Neural crest cell (in vitro differentiated cells): ENCODE data around the gene UBC. TPM values are rescaled to one million over a fixed set of nuclear protein-coding genes. Genes with fewer than 3 reads are reported as not detected.
A peak's percentile ranks its signal among the peaks of the same experiment; 100 is the strongest.
"Not testable (repeated sequence)": the region's sequence is repeated elsewhere in the genome, so short reads cannot be mapped to it uniquely, and the experiment has no call there.

ENCODE experiments used
- DNase-seq: peaks from one replicate; pipeline ENCODE4 v3.0.0; 2021; ENCODE audit warnings: low read depth, mixed read lengths, low spot score
- H3K27ac Mint-ChIP-seq: one replicate; pipeline ENCODE4 v1.8.0; 2021; ENCODE audit warnings: mild to moderate bottlenecking, mixed read lengths; ENCODE audit not compliant: unreplicated experiment
- H3K27me3 Mint-ChIP-seq: 2 replicates; pipeline ENCODE4 v1.8.0; 2021; ENCODE audit warnings: low read depth, mild to moderate bottlenecking, mixed read lengths
- H3K36me3 Mint-ChIP-seq: 2 replicates; pipeline ENCODE4 v1.8.0; 2021; ENCODE audit warnings: low read depth, mild to moderate bottlenecking, mixed read lengths
- H3K4me1 Mint-ChIP-seq: 2 replicates; pipeline ENCODE4 v1.8.0; 2021; ENCODE audit warnings: mixed read lengths
- H3K4me3 Mint-ChIP-seq: one replicate; pipeline ENCODE4 v1.8.0; 2021; ENCODE audit warnings: mild to moderate bottlenecking, mixed read lengths
- H3K9me3 Mint-ChIP-seq: 2 replicates; pipeline ENCODE4 v1.8.0; 2021; ENCODE audit warnings: mixed read lengths
- total RNA-seq: library from RNA; stranded (reverse); gene quantifications from 2 replicates; pipeline ENCODE4 v1.2.1, GENCODE V29; 2021
- TF ChIP-seq, protein P1 (sequence below): fragments of 200-600 bp; sonication (generic); conservative IDR thresholded peaks from 2 replicates; pipeline ENCODE4 v1.5.0; 2021; ENCODE audit warnings: antibody characterized with exemption, mild to moderate bottlenecking

The UBC gene
- total RNA-seq, 1 donor from 2014 or later = 687 TPM

DNA sequence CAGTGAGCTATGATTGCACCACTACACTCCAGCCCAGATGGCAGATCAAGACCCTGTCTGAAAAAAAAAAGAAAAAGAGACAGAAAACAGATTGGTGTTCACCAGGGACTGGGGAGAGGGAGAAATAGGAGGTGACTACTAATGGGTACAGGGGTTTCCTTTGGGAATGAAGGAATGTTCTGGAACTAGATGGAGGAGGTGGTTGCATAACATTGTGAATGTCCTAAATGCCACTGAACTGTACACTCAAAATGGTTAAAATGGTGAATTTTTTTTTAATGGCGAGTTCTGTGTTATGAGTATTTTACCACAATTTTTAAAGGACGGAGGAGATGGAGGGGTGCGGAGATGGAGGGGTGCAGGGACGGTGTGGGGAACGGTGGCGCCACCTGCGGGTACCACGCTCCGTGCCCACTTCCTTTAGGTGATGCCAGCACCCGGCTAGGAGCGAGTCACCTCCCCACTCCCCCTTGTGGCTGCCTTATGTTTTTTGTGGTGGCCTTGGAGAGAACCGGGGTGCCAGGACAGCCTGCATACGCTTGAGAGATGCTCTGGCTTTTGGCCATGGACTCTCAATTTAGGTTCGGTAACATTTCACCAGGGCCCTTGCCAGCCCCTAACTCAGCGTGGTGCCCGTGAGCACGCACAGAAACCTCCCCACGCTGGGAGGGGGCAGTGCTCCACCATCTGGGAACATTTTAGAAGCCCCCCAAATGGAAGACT is 16.1 kb downstream of the UBC start:
- H3K27me3 Mint-ChIP-seq = no peaks in the 10 kb centered on the region
- H3K9me3 Mint-ChIP-seq = no peaks in the 10 kb centered on the region
- DNase-seq = no peak
- H3K4me1 Mint-ChIP-seq = peaks cover 5% of the 10 kb centered on the region
- no peak overlapping the region for H3K27ac Mint-ChIP-seq
- H3K36me3 Mint-ChIP-seq = no peaks in the 10 kb centered on the region
- H3K4me3 Mint-ChIP-seq = no peak overlapping the region
- TF ChIP-seq, protein P1, sequence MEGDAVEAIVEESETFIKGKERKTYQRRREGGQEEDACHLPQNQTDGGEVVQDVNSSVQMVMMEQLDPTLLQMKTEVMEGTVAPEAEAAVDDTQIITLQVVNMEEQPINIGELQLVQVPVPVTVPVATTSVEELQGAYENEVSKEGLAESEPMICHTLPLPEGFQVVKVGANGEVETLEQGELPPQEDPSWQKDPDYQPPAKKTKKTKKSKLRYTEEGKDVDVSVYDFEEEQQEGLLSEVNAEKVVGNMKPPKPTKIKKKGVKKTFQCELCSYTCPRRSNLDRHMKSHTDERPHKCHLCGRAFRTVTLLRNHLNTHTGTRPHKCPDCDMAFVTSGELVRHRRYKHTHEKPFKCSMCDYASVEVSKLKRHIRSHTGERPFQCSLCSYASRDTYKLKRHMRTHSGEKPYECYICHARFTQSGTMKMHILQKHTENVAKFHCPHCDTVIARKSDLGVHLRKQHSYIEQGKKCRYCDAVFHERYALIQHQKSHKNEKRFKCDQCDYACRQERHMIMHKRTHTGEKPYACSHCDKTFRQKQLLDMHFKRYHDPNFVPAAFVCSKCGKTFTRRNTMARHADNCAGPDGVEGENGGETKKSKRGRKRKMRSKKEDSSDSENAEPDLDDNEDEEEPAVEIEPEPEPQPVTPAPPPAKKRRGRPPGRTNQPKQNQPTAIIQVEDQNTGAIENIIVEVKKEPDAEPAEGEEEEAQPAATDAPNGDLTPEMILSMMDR = peak; percentile 41

DNA sequence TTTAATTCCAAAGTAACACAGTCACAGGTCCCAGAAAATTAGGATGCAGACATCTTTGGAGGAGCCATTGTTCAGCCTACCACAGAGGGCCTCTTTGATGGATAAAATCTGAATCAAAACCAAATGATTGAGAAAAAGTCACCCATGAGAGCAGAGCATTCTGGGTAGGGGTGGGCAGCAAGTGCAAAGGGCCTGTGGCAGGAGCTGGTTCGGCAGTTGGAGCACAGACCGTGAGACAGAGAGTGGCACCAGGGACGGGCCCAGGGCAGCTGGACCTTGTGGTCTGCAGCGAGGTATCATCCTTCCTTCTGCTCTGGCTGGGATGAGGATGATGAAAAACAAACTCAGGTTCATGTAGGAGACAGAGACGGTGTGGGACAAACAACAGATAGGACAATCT is 18.0 kb downstream of the UBC start:
- Mint-ChIP-seq H3K4me3 (no peak overlapping the region), H3K36me3 (no peaks in the 10 kb centered on the region), H3K27me3 (no peaks in the 10 kb centered on the region), H3K4me1 (peaks cover 5% of the 10 kb centered on the region), H3K27ac (no peak overlapping the region), H3K9me3 (no peaks in the 10 kb centered on the region)
- no peak for DNase-seq
- TF ChIP-seq, protein P1 = no peak

DNA sequence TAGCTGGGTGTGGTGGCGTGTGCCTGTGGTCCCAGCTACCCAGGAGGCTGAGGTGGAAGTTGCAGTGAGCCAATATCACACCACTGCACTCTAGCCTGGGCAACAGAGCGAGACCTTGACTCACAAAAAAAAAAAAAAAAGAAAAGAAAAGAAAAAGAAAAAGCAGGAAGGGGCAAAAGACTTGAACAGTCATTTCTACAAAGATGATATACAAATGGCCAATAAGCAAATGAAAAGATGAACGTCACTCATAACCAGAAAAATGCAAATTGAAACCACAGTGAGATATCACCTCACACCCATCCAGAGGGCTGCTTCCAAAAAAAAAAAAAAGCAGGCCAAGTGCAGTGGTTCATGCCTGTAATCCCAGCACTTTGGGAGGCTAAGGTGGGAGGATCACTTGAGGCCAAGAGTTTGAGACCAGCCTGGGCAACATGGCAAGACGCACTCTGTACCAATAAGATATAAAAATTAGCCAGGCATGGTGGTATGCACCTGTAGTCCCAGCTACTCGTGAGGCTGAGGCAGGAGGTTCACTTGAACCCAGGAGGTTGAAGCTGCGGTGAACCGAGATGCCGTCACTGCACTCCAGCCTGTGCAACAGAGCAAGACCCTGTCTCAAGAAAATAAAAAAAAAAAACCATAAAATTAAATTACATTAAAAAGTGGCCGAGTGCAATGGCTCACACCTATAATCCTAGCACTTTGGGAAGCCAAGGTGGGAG is 20.5 kb downstream of the UBC start:
- no peak overlapping the region for H3K27ac Mint-ChIP-seq
- DNase-seq = no peak
- TF ChIP-seq, protein P1 = no peak
- peaks cover 5% of the 10 kb centered on the region for H3K4me1 Mint-ChIP-seq
- H3K36me3 Mint-ChIP-seq = no peaks in the 10 kb centered on the region
- no peak overlapping the region for H3K4me3 Mint-ChIP-seq
- H3K27me3 Mint-ChIP-seq = no peaks in the 10 kb centered on the region
- no peaks in the 10 kb centered on the region for H3K9me3 Mint-ChIP-seq

DNA sequence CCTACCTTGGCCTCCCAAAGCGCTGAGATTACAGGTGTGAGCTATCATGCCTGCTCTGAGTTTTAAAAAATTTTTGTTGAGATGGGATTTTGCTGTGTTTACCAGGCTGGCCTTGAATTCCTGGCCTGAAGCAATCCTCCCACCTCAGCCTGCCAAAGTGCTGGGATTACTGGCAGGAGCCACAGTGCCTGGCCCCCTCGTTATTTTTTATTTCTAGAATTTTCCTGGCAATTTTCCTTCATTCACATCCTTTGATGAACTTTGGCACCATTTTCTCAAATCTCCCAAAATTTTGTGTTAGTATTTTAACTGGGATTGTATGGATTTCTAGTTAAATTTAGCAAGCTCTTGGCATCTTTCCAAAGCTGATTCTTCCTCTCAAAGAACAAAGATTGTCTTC is 26.2 kb downstream of the UBC start:
- H3K36me3 Mint-ChIP-seq = no peaks in the 10 kb centered on the region
- H3K4me3 Mint-ChIP-seq = no peak overlapping the region
- TF ChIP-seq, protein P1 = no peak
- no peaks in the 10 kb centered on the region for H3K4me1 Mint-ChIP-seq
- DNase-seq = no peak
- H3K27ac Mint-ChIP-seq = no peak overlapping the region
- no peaks in the 10 kb centered on the region for H3K9me3 Mint-ChIP-seq
- no peaks in the 10 kb centered on the region for H3K27me3 Mint-ChIP-seq

DNA sequence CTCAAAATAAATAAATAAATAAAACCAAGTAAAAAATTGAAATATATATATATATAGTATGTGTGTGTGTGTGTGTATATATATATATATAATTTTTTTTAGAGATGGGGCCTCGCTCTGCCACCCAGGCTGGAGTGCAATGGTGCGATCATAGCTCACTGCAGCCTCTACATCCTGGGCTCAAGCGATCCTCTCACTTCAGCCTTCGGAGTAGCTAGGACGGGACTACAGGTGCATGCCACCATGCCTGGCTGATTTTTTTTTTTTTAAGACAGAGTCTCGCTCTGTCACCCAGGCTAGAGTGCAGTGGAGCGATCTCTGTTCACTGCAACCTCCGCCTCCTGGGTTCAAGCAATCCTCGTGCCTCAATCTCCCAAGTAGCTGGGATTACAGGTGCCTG is 26.7 kb downstream of the UBC start:
- not testable (repeated sequence) for H3K4me1 Mint-ChIP-seq, H3K27me3 Mint-ChIP-seq, H3K27ac Mint-ChIP-seq, H3K9me3 Mint-ChIP-seq, H3K4me3 Mint-ChIP-seq, H3K36me3 Mint-ChIP-seq, DNase-seq
